ENCODE results near the gene ZNF385A.

Gene ZNF385A

DNA sequence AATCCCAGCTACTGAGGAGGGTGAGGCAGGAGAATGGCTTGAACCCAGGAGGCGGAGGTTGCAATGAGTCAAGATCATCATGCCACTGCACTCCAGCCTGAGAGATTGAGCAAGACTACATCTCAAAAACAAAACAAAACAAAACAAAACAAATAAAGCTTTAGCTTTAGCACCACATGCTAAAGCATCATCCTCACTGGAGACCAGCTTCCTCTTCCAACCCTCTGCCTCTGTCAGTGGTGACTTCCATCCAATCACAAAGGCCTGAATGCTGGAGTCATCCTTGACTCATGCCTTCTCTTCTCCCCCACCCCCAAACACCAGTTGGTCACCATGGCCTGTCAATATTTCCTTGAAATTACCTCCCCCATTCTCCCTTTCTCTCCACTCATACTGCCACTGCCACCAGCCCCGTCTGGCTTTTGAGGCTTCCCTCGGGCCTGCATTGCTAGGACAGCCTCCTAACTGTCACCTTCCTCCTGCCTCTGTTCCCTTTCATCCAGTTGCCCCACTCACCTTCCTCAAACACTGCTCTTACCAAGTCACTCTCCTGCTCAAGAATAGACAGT, 1.4 kb downstream of the ZNF385A start:
- H3K4me3 ChIP-seq (ENCODE audit: low read depth, low read length) = no peak overlapping the region
- DNase-seq (ENCODE audit: low read depth) = no peak
- TF ChIP-seq, protein P1, sequence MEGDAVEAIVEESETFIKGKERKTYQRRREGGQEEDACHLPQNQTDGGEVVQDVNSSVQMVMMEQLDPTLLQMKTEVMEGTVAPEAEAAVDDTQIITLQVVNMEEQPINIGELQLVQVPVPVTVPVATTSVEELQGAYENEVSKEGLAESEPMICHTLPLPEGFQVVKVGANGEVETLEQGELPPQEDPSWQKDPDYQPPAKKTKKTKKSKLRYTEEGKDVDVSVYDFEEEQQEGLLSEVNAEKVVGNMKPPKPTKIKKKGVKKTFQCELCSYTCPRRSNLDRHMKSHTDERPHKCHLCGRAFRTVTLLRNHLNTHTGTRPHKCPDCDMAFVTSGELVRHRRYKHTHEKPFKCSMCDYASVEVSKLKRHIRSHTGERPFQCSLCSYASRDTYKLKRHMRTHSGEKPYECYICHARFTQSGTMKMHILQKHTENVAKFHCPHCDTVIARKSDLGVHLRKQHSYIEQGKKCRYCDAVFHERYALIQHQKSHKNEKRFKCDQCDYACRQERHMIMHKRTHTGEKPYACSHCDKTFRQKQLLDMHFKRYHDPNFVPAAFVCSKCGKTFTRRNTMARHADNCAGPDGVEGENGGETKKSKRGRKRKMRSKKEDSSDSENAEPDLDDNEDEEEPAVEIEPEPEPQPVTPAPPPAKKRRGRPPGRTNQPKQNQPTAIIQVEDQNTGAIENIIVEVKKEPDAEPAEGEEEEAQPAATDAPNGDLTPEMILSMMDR (IDR thresholded peaks at IDR 0.05; ENCODE audit: control insufficient read depth, extremely low read depth, insufficient read depth) = no peak

DNA sequence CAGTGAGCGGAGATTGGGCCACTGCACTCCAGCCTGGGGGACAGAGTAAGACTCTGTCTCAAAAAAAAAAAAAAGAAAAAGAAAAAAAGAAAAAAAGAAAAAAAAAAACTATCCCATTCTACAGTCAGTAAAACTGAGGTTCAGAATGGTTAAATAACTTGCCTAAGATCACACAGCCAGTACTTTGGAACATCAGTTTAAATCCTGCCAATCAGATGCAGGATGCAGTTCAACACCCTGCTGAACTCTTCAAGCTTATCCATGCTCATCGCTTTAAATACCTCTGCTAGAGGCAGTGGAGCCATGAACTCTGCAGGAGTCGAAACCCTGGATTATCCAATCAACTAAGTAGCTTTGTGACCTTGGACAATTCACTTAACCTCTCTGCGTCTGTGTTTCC, 3.4 kb downstream of the ZNF385A start:
- H3K4me3 ChIP-seq (ENCODE audit: low read depth, low read length) = no peak overlapping the region
- TF ChIP-seq, protein P1 (IDR thresholded peaks at IDR 0.05; ENCODE audit: control insufficient read depth, extremely low read depth, insufficient read depth) = no peak
- no peak for DNase-seq (ENCODE audit: low read depth)

DNA sequence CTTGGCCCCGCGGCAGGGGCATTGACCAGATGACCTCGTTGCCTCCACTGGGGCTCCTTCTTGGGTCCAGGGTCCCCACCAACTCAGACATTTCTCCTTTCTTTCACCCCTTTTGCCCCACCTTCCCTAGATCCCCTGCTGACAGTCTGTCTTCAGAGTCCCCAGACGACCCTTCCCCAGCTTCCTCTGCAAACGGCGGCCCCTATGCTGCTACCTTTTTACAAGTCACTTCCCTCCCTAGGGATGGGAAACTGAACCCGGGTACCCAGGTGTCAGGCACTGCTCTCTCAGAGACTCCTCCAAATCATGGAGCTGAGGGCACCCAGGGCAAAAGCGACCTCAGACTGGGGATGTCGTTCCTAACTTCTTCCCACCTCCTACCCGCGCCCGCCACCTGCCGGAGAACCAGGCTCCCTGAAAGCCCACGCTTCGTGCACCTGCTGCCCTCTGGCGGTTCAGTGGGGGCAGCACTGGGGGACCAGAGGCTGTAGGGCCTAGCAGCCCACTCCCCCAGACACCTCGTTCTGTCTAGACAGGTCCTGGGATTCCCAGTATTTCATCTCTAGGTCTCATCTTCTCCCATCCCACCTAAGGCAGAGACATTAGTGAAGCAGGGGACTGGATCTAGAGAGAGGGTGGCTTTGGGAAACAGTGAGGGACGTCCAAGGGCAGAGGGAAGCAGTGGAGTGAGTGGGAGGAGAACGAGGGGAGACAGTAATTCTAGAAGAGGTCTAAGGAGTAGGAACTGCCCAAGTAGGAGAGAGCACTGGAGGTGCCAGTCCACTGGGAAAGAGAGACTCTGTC, 4.9 kb downstream of the ZNF385A start:
- TF ChIP-seq, protein P1 (IDR thresholded peaks at IDR 0.05; ENCODE audit: control insufficient read depth, extremely low read depth, insufficient read depth) = peak; percentile 100
- H3K4me3 ChIP-seq (ENCODE audit: low read depth, low read length) = peak overlapping the region; percentile 58

DNA sequence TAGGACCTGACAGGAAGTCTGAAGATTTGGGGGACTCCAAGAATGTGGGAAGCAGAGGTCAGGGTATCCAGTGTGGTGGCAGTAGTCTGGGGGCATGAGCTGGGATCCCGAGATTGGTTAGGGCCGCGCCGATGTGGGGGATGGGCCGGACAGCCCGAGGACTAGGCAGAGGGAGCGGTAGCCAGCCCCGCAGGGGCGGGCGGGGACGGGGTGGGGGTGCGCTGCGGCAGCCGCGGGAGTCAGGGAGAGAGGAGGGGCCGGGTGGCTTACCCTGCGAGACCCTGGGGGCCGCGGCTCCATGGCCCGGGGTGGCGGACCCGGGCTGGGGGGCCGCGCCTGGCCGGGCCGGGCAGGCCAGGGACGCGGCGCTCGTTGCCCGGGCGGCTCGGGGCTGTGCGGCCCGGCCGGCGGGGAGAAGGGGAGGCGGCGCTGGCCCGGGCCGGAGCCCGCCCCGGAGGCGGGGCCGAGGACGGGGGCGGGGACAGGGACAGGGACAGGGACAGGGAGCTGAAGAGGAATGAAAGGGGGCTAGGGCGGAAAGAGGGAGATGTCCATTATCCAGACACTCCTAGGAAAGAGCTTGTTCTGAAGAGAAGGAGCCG, 5.6 kb downstream of the ZNF385A start:
- H3K4me3 ChIP-seq (ENCODE audit: low read depth, low read length) = peak overlapping the region; percentile 58
- DNase-seq (ENCODE audit: low read depth) = no peak
- TF ChIP-seq, protein P1 (IDR thresholded peaks at IDR 0.05; ENCODE audit: control insufficient read depth, extremely low read depth, insufficient read depth) = no peak

More for the DNA sequence above, 4.9 kb downstream of the ZNF385A start:
- peak; percentile 50 for DNase-seq (ENCODE audit: low read depth)

DNA sequence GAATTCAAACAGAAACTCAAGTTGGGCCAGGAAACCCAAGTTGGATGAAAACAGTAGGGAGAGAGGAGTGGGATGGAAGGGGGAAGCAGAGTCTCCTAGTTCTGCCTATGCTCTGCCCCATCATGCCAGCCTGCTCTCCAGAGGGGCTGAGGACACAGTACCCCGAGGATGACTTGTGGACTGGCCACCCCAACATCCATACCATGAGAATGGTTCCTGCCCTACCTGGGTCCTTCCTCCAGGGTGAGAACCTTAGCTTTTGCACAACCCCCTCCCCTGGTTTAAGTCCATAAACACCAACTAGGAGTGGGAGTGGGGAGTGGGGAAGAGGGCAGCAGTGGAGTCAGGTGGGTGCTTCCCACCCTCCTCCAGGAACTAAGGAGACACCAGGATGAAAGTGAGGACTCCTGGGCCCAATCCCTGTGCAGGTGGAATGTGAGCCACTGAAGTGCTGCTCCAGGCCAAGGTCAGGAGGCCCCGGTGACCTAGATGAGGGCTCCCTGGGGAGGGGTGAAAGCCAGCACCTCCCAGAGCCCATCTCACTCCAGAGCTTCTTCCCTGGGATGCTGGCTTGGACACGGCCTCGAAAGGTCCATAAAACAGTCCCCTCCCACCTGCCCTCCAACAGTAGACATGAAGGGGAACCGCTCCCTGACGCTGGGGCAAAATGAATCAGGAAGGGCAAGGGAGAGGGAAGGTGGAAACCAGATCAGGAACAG, 6.6 kb downstream of the ZNF385A start:
- DNase-seq (ENCODE audit: low read depth) = no peak
- TF ChIP-seq, protein P1 (IDR thresholded peaks at IDR 0.05; ENCODE audit: control insufficient read depth, extremely low read depth, insufficient read depth) = no peak
- no peak overlapping the region for H3K4me3 ChIP-seq (ENCODE audit: low read depth, low read length)

DNA sequence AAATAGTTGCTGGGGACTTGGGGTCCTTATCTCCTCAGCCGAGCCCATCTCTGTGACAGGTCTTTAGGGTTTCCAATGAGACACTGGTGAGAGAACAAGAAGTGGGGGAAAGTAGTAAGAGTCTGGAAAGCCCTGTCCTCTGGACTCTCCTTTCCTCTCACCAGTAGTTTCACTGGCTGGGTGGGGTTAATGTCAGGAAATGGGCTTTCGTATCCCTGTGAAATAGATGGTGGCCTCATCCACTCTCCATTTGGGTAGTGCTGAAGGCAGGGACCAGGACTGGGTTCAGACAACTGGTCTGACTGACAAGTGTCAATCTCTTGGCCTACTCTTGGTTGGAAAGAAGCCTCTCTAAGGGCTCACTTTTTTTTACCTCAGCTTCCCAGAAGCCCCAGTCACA, 7.5 kb downstream of the ZNF385A start:
- H3K4me3 ChIP-seq (ENCODE audit: low read depth, low read length) = no peak overlapping the region
- no peak for DNase-seq (ENCODE audit: low read depth)
- TF ChIP-seq, protein P1 (IDR thresholded peaks at IDR 0.05; ENCODE audit: control insufficient read depth, extremely low read depth, insufficient read depth) = no peak

Measured in LNCaP clone FGC (cell line).